22Rv1 (cell line): Measurements from ENCODE around the gene ATF1.
A peak's percentile ranks its signal among the peaks of the same experiment; 100 is the strongest.

ENCODE experiments used
- H3K27ac ChIP-seq: fragments of 450-650 bp; 2 replicates; pipeline ENCODE4 v1.5.1; 2017
- ZFX ChIP-seq: fragments of 450-650 bp; IDR thresholded peaks from 2 replicates; pipeline ENCODE4 v1.6.1; 2017; ENCODE audit warnings: antibody characterized with exemption, borderline replicate concordance
- TF ChIP-seq, protein P1 (sequence below): fragments of 450-650 bp; IDR thresholded peaks from 2 replicates; pipeline ENCODE4 v1.5.1; 2017; ENCODE audit warnings: mild to moderate bottlenecking

ATF1 gene

GRCh38 chr12:50772877-50773276, 9.0 kb downstream of the ATF1 start:
- no peak overlapping the region for H3K27ac ChIP-seq
- no peak for TF ChIP-seq ZFX
- TF ChIP-seq, protein P1, sequence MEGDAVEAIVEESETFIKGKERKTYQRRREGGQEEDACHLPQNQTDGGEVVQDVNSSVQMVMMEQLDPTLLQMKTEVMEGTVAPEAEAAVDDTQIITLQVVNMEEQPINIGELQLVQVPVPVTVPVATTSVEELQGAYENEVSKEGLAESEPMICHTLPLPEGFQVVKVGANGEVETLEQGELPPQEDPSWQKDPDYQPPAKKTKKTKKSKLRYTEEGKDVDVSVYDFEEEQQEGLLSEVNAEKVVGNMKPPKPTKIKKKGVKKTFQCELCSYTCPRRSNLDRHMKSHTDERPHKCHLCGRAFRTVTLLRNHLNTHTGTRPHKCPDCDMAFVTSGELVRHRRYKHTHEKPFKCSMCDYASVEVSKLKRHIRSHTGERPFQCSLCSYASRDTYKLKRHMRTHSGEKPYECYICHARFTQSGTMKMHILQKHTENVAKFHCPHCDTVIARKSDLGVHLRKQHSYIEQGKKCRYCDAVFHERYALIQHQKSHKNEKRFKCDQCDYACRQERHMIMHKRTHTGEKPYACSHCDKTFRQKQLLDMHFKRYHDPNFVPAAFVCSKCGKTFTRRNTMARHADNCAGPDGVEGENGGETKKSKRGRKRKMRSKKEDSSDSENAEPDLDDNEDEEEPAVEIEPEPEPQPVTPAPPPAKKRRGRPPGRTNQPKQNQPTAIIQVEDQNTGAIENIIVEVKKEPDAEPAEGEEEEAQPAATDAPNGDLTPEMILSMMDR = no peak

DNA sequence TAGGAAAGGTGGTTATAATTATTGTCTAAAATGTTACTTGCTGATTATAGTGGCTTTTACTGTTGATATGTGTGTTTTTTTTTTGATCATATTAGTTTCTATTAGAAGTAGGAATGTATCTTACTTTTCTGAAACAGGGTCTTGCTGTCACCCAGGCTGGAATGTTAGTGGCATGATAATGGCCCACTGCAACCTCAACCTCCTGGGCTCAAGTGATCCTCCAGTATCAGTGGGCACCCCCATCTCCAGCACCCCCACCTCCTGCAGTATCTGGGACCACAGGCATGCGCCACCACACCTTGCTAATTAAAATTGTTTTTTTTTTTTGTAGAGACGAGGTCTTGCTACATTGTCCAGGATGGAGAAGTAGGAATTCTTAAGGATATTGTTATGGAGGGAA, 11.3 kb downstream of the ATF1 start:
- no peak overlapping the region for H3K27ac ChIP-seq
- TF ChIP-seq, protein P1 = no peak
- no peak for TF ChIP-seq ZFX

DNA sequence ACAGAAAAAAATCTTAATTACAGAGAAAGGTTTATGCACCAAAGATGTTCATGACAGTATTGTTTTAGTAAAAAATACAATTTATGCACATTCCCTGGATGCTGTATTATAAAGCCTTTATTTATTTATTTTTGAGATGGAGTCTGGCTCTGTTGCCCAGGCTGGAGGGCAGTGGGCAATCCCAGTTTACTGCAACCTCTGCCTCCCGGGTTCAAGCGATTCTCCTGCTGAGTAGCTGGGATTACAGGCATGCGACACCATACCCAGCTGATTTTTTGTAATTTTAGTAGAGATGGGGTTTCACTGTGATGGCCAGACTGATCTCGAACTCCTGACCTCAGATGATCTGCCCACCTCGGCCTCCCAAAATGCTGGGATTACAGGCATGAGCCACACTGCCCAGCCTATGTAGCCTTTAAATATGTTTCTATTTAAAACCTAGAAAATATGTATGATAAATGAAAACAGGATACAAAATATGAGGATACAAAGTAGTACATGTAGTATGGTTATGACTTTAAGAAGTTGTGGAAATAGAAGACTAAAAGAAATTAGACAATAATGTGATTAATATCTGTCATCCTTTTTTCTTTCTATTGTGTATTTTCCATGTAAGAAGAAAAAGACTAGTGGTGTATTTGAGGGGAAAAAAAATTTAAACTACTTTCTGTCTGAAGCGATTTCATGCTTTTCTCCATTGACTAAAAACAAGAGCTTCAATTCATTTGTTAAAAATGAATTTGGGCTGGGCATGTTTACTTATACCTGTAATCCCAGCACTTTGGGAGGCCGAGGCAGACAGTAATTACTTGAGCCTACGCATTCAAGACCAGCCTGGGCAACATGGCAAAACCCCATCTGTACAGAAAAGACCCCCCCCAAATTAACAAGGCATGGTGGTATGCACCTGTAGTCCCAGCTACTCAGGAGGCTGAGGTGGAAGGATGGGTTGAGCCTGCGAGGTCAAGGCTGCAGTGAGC, 13.1 kb downstream of the ATF1 start:
- TF ChIP-seq ZFX = no peak
- TF ChIP-seq, protein P1 = no peak
- H3K27ac ChIP-seq = no peak overlapping the region

- TF ChIP-seq, protein P1 = no peak
- no peak for TF ChIP-seq ZFX
- H3K27ac ChIP-seq = no peak overlapping the region
These were observed 15.0 kb downstream of the ATF1 start for GRCh38 chr12:50778663-50779590.

DNA sequence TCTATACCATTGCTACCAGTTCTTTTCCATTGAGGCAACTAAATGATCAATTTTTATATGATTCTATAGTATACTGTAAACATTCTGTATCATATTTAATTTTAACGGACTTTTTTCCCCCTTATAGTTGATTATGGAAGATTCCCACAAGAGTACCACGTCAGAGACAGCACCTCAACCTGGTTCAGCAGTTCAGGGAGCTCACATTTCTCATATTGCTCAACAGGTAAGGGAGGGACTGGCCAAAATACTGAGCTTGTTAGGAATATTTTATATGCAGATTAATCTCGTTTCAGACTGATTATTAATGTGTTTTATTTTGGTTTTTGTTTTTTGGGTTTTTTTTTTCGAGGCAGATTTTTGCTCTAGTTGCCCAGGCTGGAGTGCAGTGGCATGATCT, 16.1 kb downstream of the ATF1 start:
- no peak for TF ChIP-seq ZFX
- no peak overlapping the region for H3K27ac ChIP-seq

GRCh38 chr12:50784501-50784900, 20.6 kb downstream of the ATF1 start:
- H3K27ac ChIP-seq = no peak overlapping the region
- TF ChIP-seq, protein P1 = no peak
- no peak for TF ChIP-seq ZFX

DNA sequence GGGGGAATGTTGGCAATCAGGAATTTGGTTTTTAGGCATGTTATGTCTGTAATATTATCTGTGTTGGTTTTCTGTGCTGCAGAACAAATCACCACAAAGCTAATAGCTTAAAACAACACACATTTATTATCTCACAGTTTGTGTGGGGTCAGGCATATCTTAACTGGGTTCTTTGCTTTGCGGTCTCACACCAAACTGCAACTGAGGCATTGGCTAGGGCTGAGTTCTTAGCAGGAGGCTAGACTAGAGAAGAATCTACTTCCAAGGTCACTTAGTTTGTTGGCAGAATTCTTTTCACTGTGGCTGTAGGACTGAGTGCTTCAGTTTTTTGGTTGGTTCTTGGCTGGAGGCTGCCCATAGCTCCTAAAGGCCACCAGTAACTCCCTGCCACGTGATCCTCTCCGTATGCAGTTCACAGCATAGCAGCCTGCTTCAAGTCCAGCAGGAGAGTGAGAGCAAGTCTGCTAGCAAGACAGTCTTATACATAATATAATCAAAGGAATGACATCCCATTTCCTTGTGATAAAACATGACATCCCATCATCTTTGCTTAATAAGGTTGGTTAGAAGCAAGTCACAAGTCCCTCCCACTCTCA, 21.6 kb downstream of the ATF1 start:
- peak overlapping the region; percentile 46; the same call in 1 of the 2 replicates for H3K27ac ChIP-seq
- TF ChIP-seq ZFX = no peak
- TF ChIP-seq, protein P1 = no peak
